PC-9 (cell line): ENCODE measurements around the gene SORBS2.

ENCODE experiments used
- EZH2 ChIP-seq: fragments of 200-600 bp; sonication (generic); IDR thresholded peaks from 2 replicates; pipeline ENCODE4 v1.8.0; 2017; ENCODE audit warnings: antibody characterized with exemption, low read depth
- TF ChIP-seq, protein P1 (sequence below): fragments of 200-600 bp; sonication (generic); conservative IDR thresholded peaks from 2 replicates; pipeline ENCODE4 v1.6.1; 2017; ENCODE audit warnings: mixed run types, antibody characterized with exemption, mild to moderate bottlenecking, moderate library complexity

DNA sequence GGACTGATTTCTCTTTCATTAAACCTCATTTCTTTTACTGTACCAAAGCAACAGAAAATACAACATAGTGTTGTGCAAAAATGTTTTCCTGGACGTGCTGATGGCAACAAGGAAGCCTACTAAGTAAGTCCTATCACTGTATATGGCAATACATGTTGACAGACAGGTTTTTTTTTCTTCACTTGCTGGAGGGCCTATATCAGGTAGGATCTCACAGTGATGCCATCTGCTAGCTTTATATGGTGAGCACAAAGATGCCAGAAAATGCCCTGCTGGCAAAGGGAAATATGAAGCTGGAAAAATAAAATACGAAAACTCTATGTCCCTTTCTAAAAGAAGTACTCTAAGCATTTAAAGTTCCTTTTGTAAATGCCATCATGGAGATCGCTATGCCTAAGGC is 157.7 kb downstream of the SORBS2 start:
- TF ChIP-seq, protein P1, sequence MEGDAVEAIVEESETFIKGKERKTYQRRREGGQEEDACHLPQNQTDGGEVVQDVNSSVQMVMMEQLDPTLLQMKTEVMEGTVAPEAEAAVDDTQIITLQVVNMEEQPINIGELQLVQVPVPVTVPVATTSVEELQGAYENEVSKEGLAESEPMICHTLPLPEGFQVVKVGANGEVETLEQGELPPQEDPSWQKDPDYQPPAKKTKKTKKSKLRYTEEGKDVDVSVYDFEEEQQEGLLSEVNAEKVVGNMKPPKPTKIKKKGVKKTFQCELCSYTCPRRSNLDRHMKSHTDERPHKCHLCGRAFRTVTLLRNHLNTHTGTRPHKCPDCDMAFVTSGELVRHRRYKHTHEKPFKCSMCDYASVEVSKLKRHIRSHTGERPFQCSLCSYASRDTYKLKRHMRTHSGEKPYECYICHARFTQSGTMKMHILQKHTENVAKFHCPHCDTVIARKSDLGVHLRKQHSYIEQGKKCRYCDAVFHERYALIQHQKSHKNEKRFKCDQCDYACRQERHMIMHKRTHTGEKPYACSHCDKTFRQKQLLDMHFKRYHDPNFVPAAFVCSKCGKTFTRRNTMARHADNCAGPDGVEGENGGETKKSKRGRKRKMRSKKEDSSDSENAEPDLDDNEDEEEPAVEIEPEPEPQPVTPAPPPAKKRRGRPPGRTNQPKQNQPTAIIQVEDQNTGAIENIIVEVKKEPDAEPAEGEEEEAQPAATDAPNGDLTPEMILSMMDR, result no peak
- no peak for TF ChIP-seq EZH2
